PC-9 (cell line): ENCODE data around the gene ZNF217.

Experiments
- EZH2 ChIP-seq: fragments of 200-600 bp; sonication (generic); IDR thresholded peaks from 2 replicates; pipeline ENCODE4 v1.8.0; 2017; ENCODE audit warnings: antibody characterized with exemption, low read depth
- TF ChIP-seq, protein P1 (sequence below): fragments of 200-600 bp; sonication (generic); conservative IDR thresholded peaks from 2 replicates; pipeline ENCODE4 v1.6.1; 2017; ENCODE audit warnings: mixed run types, antibody characterized with exemption, mild to moderate bottlenecking, moderate library complexity

DNA sequence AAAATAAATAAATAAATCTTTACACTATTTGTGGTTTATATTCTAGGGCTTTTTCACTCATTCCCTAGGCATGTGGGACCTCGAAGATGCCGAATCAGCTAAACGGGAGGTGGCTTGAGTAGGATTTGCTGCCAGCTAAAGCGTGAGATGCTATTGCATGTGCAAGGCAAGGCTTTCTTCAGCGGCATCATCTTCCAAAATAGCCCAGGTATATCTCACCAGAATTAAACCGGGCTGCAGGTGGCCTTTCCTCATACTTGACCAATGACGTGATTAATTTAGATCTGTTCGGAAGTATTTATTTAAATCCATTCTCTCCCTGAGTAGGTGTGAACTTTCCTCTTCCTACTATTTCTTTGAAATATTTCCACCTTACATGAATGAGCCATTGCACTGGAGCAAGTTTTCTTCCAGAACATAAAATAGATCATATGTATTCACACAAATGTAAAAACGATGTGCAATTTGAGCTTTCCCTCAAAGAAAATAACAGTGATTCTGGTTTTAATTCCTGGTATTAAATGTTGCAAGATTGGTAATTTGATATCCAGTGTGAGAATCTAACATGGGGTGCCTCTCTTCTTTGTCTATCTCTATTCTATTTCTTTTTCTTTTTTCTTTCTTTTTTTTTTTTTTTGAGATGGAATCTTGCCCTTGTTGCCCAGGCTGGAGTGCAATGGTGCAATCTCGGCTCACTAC, 24.3 kb upstream of the ZNF217 start:
- TF ChIP-seq, protein P1, sequence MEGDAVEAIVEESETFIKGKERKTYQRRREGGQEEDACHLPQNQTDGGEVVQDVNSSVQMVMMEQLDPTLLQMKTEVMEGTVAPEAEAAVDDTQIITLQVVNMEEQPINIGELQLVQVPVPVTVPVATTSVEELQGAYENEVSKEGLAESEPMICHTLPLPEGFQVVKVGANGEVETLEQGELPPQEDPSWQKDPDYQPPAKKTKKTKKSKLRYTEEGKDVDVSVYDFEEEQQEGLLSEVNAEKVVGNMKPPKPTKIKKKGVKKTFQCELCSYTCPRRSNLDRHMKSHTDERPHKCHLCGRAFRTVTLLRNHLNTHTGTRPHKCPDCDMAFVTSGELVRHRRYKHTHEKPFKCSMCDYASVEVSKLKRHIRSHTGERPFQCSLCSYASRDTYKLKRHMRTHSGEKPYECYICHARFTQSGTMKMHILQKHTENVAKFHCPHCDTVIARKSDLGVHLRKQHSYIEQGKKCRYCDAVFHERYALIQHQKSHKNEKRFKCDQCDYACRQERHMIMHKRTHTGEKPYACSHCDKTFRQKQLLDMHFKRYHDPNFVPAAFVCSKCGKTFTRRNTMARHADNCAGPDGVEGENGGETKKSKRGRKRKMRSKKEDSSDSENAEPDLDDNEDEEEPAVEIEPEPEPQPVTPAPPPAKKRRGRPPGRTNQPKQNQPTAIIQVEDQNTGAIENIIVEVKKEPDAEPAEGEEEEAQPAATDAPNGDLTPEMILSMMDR: no peak
- TF ChIP-seq EZH2: no peak
